ENCODE data around the gene OR2A12.

Gene OR2A12

GRCh38 chr7:144148224-144148827 lies 62.2 kb downstream of the OR2A12 start:
- no peak for DNase-seq (ENCODE audit: low read depth)
- TF ChIP-seq, protein P1, sequence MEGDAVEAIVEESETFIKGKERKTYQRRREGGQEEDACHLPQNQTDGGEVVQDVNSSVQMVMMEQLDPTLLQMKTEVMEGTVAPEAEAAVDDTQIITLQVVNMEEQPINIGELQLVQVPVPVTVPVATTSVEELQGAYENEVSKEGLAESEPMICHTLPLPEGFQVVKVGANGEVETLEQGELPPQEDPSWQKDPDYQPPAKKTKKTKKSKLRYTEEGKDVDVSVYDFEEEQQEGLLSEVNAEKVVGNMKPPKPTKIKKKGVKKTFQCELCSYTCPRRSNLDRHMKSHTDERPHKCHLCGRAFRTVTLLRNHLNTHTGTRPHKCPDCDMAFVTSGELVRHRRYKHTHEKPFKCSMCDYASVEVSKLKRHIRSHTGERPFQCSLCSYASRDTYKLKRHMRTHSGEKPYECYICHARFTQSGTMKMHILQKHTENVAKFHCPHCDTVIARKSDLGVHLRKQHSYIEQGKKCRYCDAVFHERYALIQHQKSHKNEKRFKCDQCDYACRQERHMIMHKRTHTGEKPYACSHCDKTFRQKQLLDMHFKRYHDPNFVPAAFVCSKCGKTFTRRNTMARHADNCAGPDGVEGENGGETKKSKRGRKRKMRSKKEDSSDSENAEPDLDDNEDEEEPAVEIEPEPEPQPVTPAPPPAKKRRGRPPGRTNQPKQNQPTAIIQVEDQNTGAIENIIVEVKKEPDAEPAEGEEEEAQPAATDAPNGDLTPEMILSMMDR (IDR thresholded peaks at IDR 0.05; ENCODE audit: control insufficient read depth, insufficient read depth, low read depth, low read length, missing control alignments), result no peak
- H3K4me3 ChIP-seq (ENCODE audit: control insufficient read depth, low read depth, low read length), result no peak overlapping the region
